DOHH2 (cell line): ENCODE data around the gene YPEL5.

Experiments used
- EZH2phosphoT487 ChIP-seq: fragments of 200-600 bp; sonication (generic); IDR thresholded peaks from 2 replicates; pipeline ENCODE4 v1.6.1; 2017; ENCODE audit warnings: borderline replicate concordance, mild to moderate bottlenecking, antibody characterized with exemption, low read length, moderate library complexity, mixed read lengths
- TF ChIP-seq, protein P1 (sequence below): fragments of 200-600 bp; sonication (generic); IDR thresholded peaks from one replicate; pipeline ENCODE4 v1.5.1; 2014; ENCODE audit warnings: antibody characterized with exemption, mild to moderate bottlenecking, low read depth, low read length; ENCODE audit not compliant: poor library complexity, severe bottlenecking

DNA sequence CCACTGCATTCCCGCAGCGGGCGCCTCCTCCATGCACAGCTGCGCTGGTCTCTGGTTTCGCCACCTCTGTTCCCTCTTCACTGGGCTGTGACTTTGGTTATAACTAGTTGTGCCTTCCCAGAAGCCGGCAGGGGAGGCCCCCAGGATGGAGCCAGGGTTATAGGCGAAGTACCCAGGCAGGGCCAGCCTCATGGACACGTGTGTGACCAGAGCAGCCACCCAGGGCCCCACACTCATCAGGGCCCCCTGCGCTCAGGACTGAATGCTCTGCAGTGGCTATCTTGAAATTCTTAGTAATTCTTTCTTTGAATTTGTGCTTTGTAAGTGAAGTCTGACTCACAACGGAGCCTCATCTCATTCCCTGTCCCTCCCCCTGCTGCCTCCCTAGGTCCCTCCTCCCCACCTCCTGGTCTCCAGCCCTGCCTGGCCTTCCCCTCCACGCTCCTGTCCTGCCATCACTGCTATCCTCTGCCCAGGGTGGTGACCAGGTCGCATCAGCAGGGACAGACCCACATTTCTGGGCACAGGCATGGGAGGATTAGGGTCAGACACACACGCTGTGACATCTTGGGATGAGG is 46.4 kb downstream of the YPEL5 start:
- TF ChIP-seq, protein P1, sequence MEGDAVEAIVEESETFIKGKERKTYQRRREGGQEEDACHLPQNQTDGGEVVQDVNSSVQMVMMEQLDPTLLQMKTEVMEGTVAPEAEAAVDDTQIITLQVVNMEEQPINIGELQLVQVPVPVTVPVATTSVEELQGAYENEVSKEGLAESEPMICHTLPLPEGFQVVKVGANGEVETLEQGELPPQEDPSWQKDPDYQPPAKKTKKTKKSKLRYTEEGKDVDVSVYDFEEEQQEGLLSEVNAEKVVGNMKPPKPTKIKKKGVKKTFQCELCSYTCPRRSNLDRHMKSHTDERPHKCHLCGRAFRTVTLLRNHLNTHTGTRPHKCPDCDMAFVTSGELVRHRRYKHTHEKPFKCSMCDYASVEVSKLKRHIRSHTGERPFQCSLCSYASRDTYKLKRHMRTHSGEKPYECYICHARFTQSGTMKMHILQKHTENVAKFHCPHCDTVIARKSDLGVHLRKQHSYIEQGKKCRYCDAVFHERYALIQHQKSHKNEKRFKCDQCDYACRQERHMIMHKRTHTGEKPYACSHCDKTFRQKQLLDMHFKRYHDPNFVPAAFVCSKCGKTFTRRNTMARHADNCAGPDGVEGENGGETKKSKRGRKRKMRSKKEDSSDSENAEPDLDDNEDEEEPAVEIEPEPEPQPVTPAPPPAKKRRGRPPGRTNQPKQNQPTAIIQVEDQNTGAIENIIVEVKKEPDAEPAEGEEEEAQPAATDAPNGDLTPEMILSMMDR = no peak
- TF ChIP-seq EZH2phosphoT487 = no peak
